Measurements from ENCODE around the gene MICAL3.

MICAL3 gene

DNA sequence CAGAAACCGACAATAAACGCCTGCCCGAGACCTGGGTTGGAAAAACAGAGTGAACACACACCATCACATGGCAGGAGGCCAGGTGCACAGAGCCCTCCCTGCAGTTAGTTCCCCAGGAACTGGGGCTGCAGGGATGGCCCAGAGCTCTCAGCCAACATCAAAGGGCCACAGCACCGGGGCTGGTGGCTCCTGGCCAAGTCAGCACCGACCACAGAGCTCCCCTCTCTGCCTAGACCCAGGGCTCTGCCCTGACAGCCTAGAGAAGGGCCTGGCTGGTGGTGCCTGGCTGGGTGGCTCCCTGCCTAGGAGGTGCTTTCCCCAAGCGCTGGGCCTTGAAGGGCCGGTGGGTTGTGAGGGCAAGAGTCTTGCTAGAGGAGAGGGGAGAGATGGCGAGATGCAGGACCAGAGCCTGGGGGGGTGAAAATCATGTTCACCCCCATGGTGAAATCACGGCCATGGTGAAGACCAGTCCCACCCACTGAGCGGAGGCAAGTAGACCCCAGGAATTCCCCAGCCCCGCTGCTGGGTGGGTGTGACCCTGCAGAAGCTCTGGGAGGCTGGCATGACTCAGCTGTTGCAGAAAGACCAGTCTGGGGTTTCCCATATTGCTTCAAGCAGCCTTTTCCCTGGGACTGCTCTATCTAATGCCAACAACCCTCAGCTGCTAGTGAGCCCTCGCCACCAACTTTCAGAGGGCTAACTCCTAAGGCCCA is 242.9 kb downstream of the MICAL3 start:
- TF ChIP-seq EZH2 (IDR thresholded peaks at IDR 0.05) (no peak), POLR2AphosphoS5 (IDR thresholded peaks at IDR 0.05; ENCODE audit: borderline replicate concordance, low read depth, low read length) (no peak), FOXP2 (optimal IDR thresholded peaks at IDR 0.05; ENCODE audit: control extremely low read depth, extremely low read length, insufficient read depth) (no peak)
- Histone ChIP-seq H3K9ac (ENCODE audit: insufficient read length) (no peak overlapping the region), H3K36me3 (ENCODE audit: insufficient read depth, low read length) (no peaks in the 10 kb centered on the region), H3K27ac (0 out of 2 replicates have a peak overlapping the region, but pooled peaks have one; percentile 36), H3K9me3 (ENCODE audit: low read depth, low read length) (no peaks in the 10 kb centered on the region), H3K4me3 (no peak overlapping the region)
- DNase-seq (ENCODE audit: low read depth, low spot score) = no peak

DNA sequence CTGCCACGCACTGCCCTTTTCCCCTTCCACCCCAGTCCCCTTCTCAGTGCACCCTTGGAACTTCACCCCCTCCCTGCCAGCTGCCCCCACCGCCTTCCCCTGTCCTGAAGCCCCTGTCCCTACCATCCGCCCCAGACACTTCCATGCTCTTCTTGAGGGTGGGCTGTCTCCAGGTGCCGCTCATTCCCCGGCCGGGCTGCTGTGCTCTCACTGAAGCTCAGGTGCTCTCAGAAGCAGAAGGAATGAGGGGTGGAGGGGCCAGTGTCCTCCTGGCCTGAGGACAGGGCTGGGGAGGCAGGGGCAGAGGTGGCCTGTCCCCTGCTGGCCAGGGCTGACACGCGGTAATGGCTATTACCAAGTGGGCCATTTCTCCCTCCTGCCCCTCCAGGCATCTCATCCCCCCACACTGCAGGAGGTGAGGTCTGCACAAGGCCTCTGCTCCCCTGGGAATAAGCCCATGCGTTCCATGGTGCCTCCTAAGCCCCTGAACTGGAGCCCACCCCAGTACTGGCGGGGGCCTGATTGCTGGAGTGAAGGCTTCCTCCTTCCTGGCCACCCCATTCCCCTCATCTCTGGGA is 243.5 kb downstream of the MICAL3 start:
- Histone ChIP-seq H3K27ac (no peak overlapping the region), H3K9ac (ENCODE audit: insufficient read length) (no peak overlapping the region)
- TF ChIP-seq EZH2 (IDR thresholded peaks at IDR 0.05) = no peak
- TF ChIP-seq FOXP2 (optimal IDR thresholded peaks at IDR 0.05; ENCODE audit: control extremely low read depth, extremely low read length, insufficient read depth) = no peak
- no peak for TF ChIP-seq POLR2AphosphoS5 (IDR thresholded peaks at IDR 0.05; ENCODE audit: borderline replicate concordance, low read depth, low read length)

DNA sequence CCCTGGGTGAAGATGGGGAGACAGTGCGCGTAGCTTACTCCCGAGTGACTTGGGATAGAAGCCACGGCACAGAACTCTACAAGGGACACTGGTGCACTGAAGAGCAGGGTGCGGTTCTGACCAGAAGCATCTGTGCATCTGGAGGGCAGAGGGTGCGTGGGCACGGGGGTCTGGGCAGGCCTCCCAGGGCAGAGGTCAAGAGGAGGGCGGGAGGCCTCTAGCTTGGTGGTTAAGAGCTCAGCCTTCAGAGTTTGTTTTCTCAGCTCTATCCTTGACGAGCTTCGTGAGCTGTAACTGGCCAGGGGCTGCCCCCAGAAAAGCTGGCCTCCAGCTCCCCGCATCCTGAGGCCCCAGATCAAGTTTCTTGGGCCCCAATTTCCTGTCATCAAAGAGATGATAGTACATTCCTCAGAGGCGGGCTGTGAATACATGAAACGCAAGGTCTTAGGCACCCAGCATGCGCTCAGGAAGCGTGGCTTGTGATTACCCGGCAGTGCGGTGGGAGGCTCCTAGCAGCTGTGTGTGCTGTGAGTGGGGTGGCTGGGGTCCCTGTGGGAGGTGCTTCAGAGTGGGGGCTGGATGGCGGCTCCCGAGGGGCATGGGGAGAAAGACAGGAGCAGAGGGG is 244.1 kb downstream of the MICAL3 start:
- no peak for TF ChIP-seq EZH2 (IDR thresholded peaks at IDR 0.05)
- no peak for TF ChIP-seq POLR2AphosphoS5 (IDR thresholded peaks at IDR 0.05; ENCODE audit: borderline replicate concordance, low read depth, low read length)
- no peak for TF ChIP-seq FOXP2 (optimal IDR thresholded peaks at IDR 0.05; ENCODE audit: control extremely low read depth, extremely low read length, insufficient read depth)
- Histone ChIP-seq H3K36me3 (ENCODE audit: insufficient read depth, low read length) (no peaks in the 10 kb centered on the region), H3K9ac (ENCODE audit: insufficient read length) (no peak overlapping the region), H3K4me3 (no peak overlapping the region), H3K27ac (no peak overlapping the region), H3K9me3 (ENCODE audit: low read depth, low read length) (no peaks in the 10 kb centered on the region)
- no peak for DNase-seq (ENCODE audit: low read depth, low spot score)

More for the DNA sequence above, 243.5 kb downstream of the MICAL3 start:
- Histone ChIP-seq H3K4me3 (no peak overlapping the region), H3K36me3 (ENCODE audit: insufficient read depth, low read length) (no peaks in the 10 kb centered on the region), H3K9me3 (ENCODE audit: low read depth, low read length) (no peaks in the 10 kb centered on the region)
- DNase-seq (ENCODE audit: low read depth, low spot score) = no peak

DNA sequence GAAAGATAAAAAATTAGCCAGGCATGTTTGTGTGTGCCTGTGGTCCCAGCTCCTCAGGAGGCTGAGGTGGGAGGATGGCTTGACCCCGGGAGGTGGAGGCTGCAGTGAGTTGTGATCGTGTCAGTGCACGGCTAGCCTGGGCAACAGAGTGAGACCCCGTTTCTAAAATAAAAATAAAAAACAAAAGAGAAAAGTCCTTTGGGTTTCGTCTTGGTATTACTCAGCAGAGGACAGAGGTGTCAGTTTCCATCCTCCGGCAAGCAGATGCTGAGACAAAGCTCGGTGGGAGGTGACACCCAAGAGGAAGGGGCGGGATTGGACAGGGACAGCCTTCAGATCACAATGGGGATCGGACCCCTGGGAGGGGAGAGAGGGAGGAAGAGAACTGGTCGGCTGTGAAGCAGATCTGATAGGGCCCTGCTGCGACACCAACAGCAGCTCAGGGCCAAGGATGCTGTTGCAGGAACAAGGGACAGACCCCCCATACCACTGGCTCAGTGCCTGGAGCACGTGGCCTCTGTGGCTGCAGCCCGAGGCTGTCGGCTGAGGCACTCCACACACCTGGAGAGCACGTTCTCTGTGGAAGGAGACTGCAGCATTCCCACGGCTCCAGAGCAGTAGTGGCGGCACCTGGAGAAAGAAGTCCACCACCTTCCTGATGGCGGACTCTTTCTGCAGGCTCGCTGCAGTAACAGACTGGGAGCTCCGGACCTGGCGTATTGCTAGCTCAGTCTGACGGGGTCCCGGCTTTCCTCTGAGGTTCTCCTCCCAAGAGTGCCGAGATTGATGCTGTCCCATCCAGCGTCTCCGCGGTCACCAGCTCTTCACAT is 244.9 kb downstream of the MICAL3 start:
- Histone ChIP-seq H3K9me3 (ENCODE audit: low read depth, low read length) (no peaks in the 10 kb centered on the region), H3K9ac (ENCODE audit: insufficient read length) (no peak overlapping the region), H3K4me3 (no peak overlapping the region), H3K36me3 (ENCODE audit: insufficient read depth, low read length) (no peaks in the 10 kb centered on the region), H3K27ac (no peak overlapping the region)
- TF ChIP-seq FOXP2 (optimal IDR thresholded peaks at IDR 0.05; ENCODE audit: control extremely low read depth, extremely low read length, insufficient read depth) (no peak), EZH2 (IDR thresholded peaks at IDR 0.05) (no peak), POLR2AphosphoS5 (IDR thresholded peaks at IDR 0.05; ENCODE audit: borderline replicate concordance, low read depth, low read length) (no peak)
- DNase-seq (ENCODE audit: low read depth, low spot score) = no peak

DNA sequence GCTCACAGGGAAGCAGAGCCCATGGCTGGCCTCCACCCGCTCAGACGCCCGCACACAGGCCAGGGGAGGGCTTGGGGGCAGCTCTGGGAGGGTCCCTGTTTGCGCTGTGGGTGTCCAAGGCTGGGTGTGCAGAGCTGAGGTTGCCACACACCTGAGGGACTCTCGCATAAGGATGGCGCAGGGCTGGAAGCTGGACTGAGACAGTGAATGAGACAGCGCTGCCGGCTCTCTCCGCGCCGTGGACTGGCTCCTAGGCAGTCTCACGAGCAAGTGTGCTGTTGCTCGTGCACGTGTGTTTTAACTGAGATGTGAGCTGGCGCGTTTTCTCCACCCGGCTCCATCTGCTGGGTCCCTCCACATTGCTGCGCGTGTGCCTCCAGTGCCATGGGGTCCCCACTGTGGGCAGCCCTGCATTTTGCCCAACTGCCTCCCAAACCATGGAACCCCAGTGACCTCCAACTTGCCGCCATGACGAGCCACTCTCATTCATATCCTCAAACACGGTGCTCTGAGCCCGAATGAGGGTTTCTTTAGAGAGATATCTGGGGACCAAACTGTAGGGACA is 245.9 kb downstream of the MICAL3 start:
- Histone ChIP-seq H3K9me3 (ENCODE audit: low read depth, low read length) (no peaks in the 10 kb centered on the region), H3K27ac (no peak overlapping the region), H3K9ac (ENCODE audit: insufficient read length) (no peak overlapping the region), H3K4me3 (no peak overlapping the region), H3K36me3 (ENCODE audit: insufficient read depth, low read length) (no peaks in the 10 kb centered on the region)
- DNase-seq (ENCODE audit: low read depth, low spot score) = no peak
- TF ChIP-seq FOXP2 (optimal IDR thresholded peaks at IDR 0.05; ENCODE audit: control extremely low read depth, extremely low read length, insufficient read depth) (no peak), EZH2 (IDR thresholded peaks at IDR 0.05) (no peak), POLR2AphosphoS5 (IDR thresholded peaks at IDR 0.05; ENCODE audit: borderline replicate concordance, low read depth, low read length) (no peak)

DNA sequence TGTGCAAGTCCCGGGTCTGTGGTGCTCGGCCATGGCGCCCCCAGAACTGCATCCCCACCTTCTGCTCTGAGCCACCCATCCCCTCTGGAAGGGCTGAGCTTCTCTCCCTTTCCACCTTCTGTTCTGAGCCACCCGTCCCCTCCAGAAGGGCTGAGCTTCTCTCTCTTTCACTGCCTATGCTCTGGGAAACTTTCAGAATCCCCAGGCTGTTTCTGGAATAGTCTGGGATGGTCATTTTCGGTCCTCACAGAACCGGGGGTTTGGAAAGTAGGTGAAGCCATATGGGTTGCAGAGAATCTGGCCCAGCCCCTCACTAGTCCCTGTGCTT is 246.7 kb downstream of the MICAL3 start:
- Histone ChIP-seq H3K4me3 (no peak overlapping the region), H3K27ac (no peak overlapping the region), H3K36me3 (ENCODE audit: insufficient read depth, low read length) (no peaks in the 10 kb centered on the region), H3K9me3 (ENCODE audit: low read depth, low read length) (no peaks in the 10 kb centered on the region), H3K9ac (ENCODE audit: insufficient read length) (no peak overlapping the region)
- no peak for TF ChIP-seq POLR2AphosphoS5 (IDR thresholded peaks at IDR 0.05; ENCODE audit: borderline replicate concordance, low read depth, low read length)
- no peak for DNase-seq (ENCODE audit: low read depth, low spot score)

DNA sequence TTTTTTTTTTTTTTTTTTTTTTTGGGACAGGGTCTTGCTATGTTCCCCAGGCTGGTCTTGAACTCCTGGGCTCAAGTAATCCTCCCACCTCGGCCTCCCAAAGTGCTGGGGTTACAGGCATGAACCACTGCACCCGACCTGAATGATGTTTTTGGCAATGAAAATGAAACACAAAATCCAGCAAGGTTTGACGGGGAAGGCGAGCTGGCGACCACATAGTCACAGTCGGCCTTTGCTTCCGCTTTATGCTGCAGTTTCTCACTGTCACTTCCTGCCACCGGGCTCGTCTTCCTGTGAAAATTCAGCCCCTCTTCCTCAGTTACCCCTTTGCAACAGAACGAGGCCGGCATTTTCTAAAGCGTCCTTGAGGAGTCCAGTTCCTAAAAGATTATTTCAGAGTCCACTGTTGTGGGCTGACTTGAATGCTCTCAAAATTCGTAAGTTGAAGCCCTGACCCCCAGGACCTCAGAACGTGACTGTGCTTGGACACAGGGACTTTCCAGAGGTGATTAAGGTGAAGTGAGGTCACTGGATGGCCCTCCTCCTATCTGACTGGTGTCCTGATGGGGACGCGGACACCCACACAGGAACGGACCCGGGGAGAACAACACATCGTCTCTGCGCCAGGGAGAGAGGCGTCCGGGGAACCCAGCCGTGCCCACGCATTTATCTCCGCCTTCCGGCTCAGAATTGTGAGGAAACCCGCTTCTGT is 247.2 kb downstream of the MICAL3 start:
- no peak overlapping the region for H3K9ac ChIP-seq (ENCODE audit: insufficient read length)
- DNase-seq (ENCODE audit: low read depth, low spot score) = no peak
- TF ChIP-seq FOXP2 (optimal IDR thresholded peaks at IDR 0.05; ENCODE audit: control extremely low read depth, extremely low read length, insufficient read depth) (no peak), POLR2AphosphoS5 (IDR thresholded peaks at IDR 0.05; ENCODE audit: borderline replicate concordance, low read depth, low read length) (no peak), EZH2 (IDR thresholded peaks at IDR 0.05) (no peak)
- no peaks in the 10 kb centered on the region for H3K9me3 ChIP-seq (ENCODE audit: low read depth, low read length)
- no peak overlapping the region for H3K27ac ChIP-seq
- H3K36me3 ChIP-seq (ENCODE audit: insufficient read depth, low read length) = no peaks in the 10 kb centered on the region
- no peak overlapping the region for H3K4me3 ChIP-seq
